Stimulated activated CD8-positive, alpha-beta memory T cell treated with anti-CD3 and anti-CD28 coated beads, Interleukin-4, amount 100 ng/mL, for 24 hours (primary cell): ENCODE data around the gene SMIM24.
A peak's percentile ranks its signal among the peaks of the same experiment; 100 is the strongest.

Source experiments
- DNase-seq: peaks from one replicate; pipeline ENCODE4 v3.0.0-alpha.2; 2020; ENCODE audit warnings: low read depth

Gene SMIM24

GRCh38 chr19:3497757-3498520, 17.6 kb upstream of the SMIM24 start:
- no peak for DNase-seq

GRCh38 chr19:3496392-3497273, 16.3 kb upstream of the SMIM24 start:
- DNase-seq = no peak

GRCh38 chr19:3494559-3494958, 14.2 kb upstream of the SMIM24 start:
- no peak for DNase-seq

- no peak for DNase-seq
These were observed 13.7 kb upstream of the SMIM24 start for GRCh38 chr19:3494051-3494450.

DNA sequence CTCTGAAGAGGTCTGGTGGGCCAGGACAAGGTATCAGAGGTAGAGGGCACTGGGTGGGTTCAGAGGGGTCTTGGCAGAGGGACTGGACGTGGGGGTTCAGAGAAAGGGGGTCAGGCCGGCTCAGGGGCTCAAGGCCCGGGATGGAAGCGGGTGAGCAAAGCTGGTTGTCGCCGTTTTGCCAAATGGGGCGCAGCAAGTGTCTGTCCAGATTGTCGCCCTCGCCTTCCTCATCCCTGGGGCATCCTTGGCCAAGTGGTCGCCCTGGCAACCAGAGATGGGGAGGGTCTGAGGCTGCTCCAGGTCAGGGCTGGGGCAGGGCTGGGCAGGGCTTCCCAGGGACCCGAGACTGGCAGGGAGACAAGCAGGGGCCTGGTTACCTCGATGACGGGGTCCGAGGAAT, 13.3 kb upstream of the SMIM24 start:
- no peak for DNase-seq

GRCh38 chr19:3492919-3493318, 12.6 kb upstream of the SMIM24 start:
- DNase-seq = no peak

DNA sequence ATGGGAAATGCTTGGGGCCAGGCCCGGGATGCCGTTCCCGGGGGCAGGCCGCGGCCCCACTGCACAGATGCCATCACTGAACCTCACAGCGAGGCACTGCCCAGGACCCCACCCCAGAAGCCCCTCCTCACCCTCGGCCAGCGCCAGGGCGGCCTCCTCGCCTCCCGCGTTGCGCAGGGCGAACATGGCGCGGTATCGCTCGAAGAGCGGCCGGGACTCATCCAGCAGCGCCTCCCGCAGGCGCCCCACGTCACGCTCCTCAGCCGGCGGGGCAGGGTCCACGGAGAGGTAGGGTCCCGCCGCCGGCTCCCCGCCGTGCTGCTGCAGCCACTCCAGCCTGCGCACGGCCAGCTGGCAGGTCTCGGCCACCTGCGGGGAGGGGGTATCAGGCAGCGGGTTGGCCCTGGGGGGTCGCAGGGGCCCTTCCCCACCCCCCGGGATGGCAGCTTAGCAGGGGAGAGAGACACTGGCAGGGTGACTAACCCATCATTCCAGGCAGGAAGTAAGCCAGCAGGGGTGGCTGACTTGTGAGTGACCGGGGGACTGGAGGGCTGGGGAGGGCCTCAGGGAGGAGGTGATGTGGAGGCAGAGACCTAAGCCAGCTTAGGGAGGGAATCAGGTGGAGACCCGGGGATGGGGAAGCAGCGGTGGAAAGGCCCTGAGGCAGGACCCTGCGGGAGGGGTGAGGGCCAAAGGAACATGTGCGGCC, 12.0 kb upstream of the SMIM24 start:
- DNase-seq = no peak

- no peak for DNase-seq
These were observed 11.2 kb upstream of the SMIM24 start for GRCh38 chr19:3491396-3492119.

GRCh38 chr19:3483226-3483628, 2.9 kb upstream of the SMIM24 start, which contains the start of gene SMIM44:
TSS of gene SMIM44 (minus strand) at chr19:3483441. CDS start at chr19:3483403, 38 bp downstream.
- DNase-seq = no peak

GRCh38 chr19:3482507-3483225, 2.3 kb upstream of the SMIM24 start:
- no peak for DNase-seq

DNA sequence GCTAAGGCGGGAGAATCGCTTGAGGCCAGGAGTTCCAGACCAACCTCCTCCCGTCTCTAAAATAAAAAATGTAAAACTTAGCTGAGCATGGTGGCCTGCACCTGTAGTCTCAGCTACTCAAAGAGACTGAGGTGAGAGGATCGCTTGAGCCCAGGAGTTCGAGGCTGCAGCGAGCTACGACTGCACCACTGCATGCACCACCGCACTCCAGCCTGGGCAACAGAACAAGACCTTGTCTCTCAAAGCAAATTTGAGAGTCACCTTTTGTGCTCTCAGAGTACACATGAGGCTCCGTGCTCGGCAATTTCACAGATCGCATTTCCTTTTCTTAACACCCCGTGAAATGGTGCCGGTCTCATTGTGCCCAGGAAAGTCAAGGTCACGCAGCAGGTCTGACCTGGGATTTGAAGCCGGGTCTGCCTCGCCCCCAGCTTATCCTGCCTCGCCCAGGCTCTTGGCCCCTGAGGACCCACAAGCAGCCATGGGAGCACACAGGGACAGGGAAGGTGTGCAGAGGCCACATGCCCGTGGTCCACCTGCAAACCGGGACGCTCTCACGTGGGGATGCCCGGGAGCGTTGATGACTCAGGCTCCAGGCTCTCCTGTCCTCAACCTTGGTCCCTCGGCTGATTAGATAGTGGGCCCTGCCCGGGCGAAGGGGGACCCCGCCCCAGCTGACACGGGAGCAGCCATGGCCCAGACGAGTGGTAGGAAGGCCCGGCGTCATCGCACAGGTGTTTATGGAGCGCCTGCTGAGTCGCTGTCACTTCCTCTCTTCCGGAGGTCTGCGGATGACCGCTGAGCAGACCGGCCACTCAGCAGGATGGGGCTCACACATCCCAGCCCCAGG, 1.1 kb upstream of the SMIM24 start:
- no peak for DNase-seq

- no peak for DNase-seq
These were observed 500 bp downstream of the SMIM24 start for GRCh38 chr19:3479834-3480215.

DNA sequence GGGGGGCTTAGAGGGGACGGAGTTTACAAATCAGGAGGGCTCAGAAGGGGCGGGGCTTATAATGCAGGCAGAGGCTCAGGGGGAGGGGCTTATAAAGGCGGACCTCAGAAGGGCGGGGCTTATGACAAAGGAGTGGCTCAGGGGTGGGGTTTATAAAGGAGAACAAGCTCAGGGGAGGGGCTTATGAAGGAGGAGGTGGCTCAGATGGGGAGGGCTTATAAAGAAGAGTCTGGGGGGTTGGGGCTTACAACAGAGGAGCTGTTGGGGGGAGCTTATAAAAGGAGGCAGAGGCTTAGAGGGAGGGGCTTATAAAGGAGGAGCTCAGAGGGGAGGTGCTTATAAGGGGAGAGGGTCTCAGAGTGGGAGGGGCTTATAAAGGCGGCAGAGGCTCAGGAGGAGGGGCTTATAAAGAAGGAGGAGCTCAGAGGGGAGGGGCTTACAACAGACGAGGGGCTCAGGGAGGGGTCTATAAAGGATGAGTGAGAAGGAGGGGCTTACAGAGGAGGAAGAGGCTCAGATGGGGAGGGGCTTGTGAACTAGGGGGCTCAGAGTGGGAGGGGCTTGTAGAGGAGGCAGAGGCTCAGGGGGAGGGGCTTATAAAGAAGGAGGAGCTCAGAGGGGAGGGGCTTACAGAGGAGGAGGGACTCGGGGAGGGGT, 1.0 kb downstream of the SMIM24 start:
- DNase-seq = peak; percentile 16

DNA sequence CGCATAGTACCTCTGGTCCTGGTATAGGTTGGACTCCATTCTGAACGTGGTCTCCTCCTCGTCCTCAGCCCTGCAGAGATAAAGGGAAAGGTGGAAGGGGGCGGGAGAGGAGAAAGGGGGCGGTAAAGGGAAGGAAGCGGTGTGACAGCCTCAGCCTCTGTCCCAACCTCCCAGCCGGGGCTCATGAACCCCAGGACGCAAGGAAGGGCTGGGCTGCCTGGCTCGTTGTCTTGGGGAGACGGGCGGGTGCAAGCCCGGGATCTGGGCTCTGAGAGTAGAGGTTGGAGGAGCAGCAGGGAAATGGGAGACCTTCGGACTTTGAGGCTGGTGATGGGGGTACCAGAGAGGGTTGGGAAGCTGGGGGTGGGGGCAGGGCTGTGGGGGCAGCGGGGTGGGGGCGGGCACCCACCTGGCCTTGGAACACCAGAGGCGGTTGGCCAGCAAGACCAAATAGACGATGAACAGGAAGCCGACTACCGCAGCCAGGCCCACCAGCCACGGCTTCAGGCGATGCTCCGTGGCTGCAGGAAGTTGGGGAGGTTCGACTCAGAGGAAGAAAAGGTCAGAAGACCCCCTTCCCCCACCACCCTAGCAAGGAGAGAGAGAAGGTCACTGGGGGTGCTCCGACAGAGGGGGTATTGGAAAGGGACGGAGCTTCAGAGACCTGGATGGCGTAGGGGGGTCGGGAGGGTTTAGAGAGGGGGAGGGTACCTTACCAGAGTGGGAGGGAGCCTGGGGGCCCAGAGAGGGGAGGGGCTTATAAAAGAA, 1.7 kb downstream of the SMIM24 start:
- DNase-seq = no peak

- no peak for DNase-seq
These were observed 2.4 kb downstream of the SMIM24 start for GRCh38 chr19:3477951-3478350.

DNA sequence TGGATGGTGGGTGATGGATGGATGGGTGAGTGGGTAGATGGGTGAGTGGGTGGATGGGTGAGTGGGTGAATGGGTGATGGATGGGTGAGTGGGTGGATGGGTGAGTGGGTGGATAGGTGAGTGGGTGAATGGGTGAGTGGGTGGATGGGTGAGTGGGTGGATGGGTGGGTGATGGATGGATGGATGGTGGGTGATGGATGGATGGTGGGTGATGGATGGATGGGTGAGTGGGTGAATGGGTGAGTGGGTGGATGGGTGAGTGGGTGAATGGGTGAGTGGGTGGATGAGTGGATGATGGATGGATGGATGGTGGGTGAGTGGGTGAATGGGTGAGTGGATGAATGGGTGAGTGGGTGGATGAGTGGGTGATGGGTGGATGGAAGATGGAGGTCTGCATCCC, 2.8 kb downstream of the SMIM24 start:
- DNase-seq = no peak

DNA sequence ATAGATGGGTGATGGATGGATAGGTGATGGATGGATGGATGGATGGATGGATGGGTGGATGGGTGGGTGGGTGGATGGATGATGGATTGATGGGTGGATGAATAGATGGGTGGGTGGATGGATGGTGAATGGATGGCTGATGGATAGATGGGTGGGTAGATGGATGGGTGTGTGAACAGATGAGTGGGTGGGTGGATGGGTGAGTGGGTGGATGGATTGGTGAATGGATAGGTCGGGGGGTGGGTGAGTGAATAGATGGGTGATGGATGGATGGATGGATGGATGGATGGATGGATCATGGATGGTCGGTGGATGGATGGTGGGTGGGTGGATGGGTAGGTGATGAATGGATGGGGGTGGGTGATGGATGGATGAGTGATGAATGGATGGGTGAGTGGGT, 3.5 kb downstream of the SMIM24 start:
- DNase-seq = no peak

DNA sequence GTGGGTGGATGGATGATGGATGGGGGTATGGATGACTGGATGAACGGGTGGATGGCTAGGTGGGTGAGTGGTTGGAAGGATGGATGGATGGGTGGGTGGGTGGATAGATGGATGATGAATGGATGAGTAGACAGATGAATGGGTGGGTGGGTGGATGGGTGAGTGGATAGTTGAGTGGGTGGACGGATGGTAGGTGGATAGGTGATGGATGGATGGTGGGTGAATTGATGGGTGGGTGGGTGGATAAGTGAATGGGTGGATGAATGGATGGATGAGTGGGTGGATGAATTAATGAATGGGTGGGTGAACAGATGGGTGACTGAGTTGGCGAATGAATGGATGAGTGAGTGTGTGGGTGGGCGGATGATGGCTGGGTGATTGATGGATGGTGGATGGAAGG, 4.9 kb downstream of the SMIM24 start:
- no peak for DNase-seq

- no peak for DNase-seq
These were observed 5.7 kb downstream of the SMIM24 start for GRCh38 chr19:3474614-3475013.
